Esophagus muscularis mucosa (tissue), 4 donors: Measurements from ENCODE around the gene TGFBR3. TPM values are rescaled to one million over a fixed set of nuclear protein-coding genes. Genes with fewer than 3 reads are reported as not detected.

Experiments used
- DNase-seq: peaks from one replicate; pipeline ENCODE4 v3.0.0-alpha.2; 2017; ENCODE audit errors: extremely low spot score
- H3K27ac ChIP-seq, 4 donors: fragments of 200-600 bp; sonication (generic); replicated peaks in 1 of 4; 1 replicate in 3 of 4; 2 replicates in 1 of 4; pipeline ENCODE4 v1.5.1; 2016 to 2019; ENCODE audit warnings: mild to moderate bottlenecking in 1 of 4
- H3K27me3 ChIP-seq, 4 donors: fragments of 200-600 bp; sonication (generic); one replicate each; pipeline versions ENCODE4 v1.5.1 to v1.6.0; 2016 to 2019
- H3K36me3 ChIP-seq, 4 donors: fragments of 200-600 bp; sonication (generic); one replicate each; pipeline ENCODE4 v1.5.1; 2016 to 2019
- H3K4me1 ChIP-seq, 4 donors: fragments of 200-600 bp; sonication (generic); one replicate each; pipeline ENCODE4 v1.5.1; 2016 to 2019
- H3K4me3 ChIP-seq, 4 donors: fragments of 200-600 bp; sonication (generic); 1 replicate in 2 of 4; 2 replicates in 2 of 4; pipeline ENCODE4 v1.5.1; 2016 to 2019; ENCODE audit warnings: mild to moderate bottlenecking in 4 of 4, moderate library complexity in 1 of 4
- H3K9me3 ChIP-seq, 4 donors: fragments of 200-600 bp; sonication (generic); 1 replicate in 3 of 4; 2 replicates in 1 of 4; pipeline ENCODE4 v1.5.1; 2016 to 2019
- CTCF ChIP-seq, 3 experiments: fragments of 200-600 bp in 2 of 3; fragments of 450-650 bp in 1 of 3; sonication (generic) in 2 of 3; IDR thresholded peaks; one replicate each; pipeline ENCODE4 v1.5.1; 2017 to 2019; ENCODE audit warnings: antibody characterized with exemption in 3 of 3, mild to moderate bottlenecking in 2 of 3, moderate library complexity in 1 of 3
- EP300 ChIP-seq: sonication (generic); formaldehyde crosslinking; IDR thresholded peaks from one replicate; pipeline ENCODE4 v1.6.1; 2017; ENCODE audit warnings: antibody characterized with exemption
- POLR2A ChIP-seq: fragments of 450-650 bp; IDR thresholded peaks from one replicate; pipeline ENCODE4 v1.6.1; 2017; ENCODE audit warnings: antibody characterized with exemption, moderate library complexity, mild to moderate bottlenecking, low read depth
- POLR2AphosphoS5 ChIP-seq, 2 donors: sonication (generic); formaldehyde crosslinking; IDR thresholded peaks; one replicate each; pipeline ENCODE4 v1.6.1; 2017; ENCODE audit warnings: antibody characterized with exemption in 2 of 2
- WGBS: methylation state at CpG from one replicate; pipeline ENCODE4 v1.1.5; 2018; 5-methylcytosine and 5-hydroxymethylcytosine counted together
- intact Hi-C: fragments of 100-400 bp; cut with DNase I; formaldehyde crosslinking; loops from one replicate; pipeline ENCODE4 v1.15.1; 2023
- total RNA-seq, 4 donors: library from RNA; depleted of rRNA; stranded (reverse); fragments of >200 nt; gene quantifications; one replicate each; pipeline versions ENCODE4 v1.1.0 to v1.2.1, GENCODE V29; 2016

Gene TGFBR3
- total RNA-seq, 4 donors from 2014 or later: 176 to 262 (median 188) TPM

- 77% methylated on average over 5 of the region's 5 CpGs for WGBS
- Histone ChIP-seq H3K4me1 (peaks cover 50 to 93% (median 89%) of the 10 kb centered on the region in 4 donors), H3K27ac (peak overlapping the region; percentile 62 to 81 (median 68)), H3K36me3 (peaks cover 0 to 15% (median 8%) of the 10 kb centered on the region in 4 donors), H3K27me3 (no peaks in the 10 kb centered on the region), H3K9me3 (no peaks in the 10 kb centered on the region), H3K4me3 (no peak overlapping the region)
- intact Hi-C loops: no loop called here
- TF ChIP-seq POLR2A (no peak), CTCF (IDR thresholded peaks at IDR 0.05) (peak in 1 of 3 experiments; percentile 8)
- DNase-seq: no peak
These were observed 86.8 kb downstream of the TGFBR3 start for GRCh38 chr1:91799159-91799558.

GRCh38 chr1:91798740-91799139 is 87.2 kb downstream of the TGFBR3 start:
- DNase-seq: no peak
- Histone ChIP-seq H3K9me3 (no peaks in the 10 kb centered on the region), H3K4me3 (no peak overlapping the region), H3K36me3 (peaks cover 0 to 15% (median 8%) of the 10 kb centered on the region in 4 donors), H3K4me1 (peaks cover 46 to 93% (median 88%) of the 10 kb centered on the region in 4 donors), H3K27me3 (no peaks in the 10 kb centered on the region), H3K27ac (peak overlapping the region; percentile 62 to 81 (median 68))
- WGBS: 40% methylated on average over 2 of the region's 2 CpGs
- intact Hi-C loops: no loop called here
- TF ChIP-seq CTCF (IDR thresholded peaks at IDR 0.05) (no peak), EP300 (no peak), POLR2AphosphoS5 (IDR thresholded peaks at IDR 0.05) (no peak), POLR2A (no peak)

DNA sequence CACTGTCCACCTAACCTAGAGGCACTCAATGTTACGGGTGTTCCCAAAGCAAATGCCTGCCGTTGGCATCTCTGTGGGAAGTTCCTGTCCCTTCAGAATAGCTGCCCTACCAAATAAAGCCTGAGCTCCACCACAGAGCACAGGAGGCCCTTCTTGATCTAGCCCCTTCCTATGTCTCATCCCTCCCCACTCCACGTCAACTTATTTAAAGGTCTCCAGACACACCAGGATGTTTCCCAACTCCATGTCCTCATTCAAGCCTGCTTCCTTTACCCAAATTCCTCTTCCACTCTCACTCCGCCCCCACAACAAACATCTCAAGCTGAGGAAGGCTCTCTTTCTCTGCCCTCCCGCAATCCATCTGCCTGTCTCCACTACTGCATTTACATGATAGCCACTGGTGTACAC is 87.7 kb downstream of the TGFBR3 start:
- H3K4me3 ChIP-seq: no peak overlapping the region
- H3K4me1 ChIP-seq: peaks cover 46 to 93% (median 88%) of the 10 kb centered on the region in 4 donors
- TF ChIP-seq EP300 (no peak), POLR2AphosphoS5 (IDR thresholded peaks at IDR 0.05) (peak in 1 of 2 donors; percentile 16), POLR2A (no peak)
- no peaks in the 10 kb centered on the region for H3K9me3 ChIP-seq
- H3K27me3 ChIP-seq: no peaks in the 10 kb centered on the region
- WGBS: 81% methylated on average over 5 of the region's 5 CpGs
- intact Hi-C loops: no loop called here
- H3K27ac ChIP-seq: peak overlapping the region; percentile 62 to 81 (median 68)
- H3K36me3 ChIP-seq: peaks cover 0 to 15% (median 8%) of the 10 kb centered on the region in 4 donors
- no peak for DNase-seq

DNA sequence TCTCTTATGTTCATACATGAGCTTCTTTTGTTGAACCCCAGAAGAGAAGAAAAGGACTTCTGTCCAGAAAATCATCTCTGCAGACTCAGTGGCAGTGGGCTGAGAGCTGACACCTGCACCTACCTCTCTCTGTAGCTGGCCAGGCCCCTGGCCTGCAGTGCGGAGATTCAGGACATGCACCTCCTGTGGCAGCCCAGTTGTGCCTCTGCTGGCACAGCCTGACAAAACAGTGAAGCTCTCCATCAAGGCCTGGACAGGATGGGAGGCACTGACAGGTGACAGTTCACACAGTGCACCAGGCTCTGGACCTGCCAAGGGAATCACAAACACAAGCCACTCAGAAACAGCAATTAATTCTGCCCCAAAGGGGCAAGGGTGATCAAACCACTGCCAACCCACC is 88.8 kb downstream of the TGFBR3 start:
- WGBS: no CpG with 5 or more reads among the region's 1 CpG

GRCh38 chr1:91796390-91796654 is 89.6 kb downstream of the TGFBR3 start:
- TF ChIP-seq EP300: no peak
- Histone ChIP-seq H3K9me3 (no peaks in the 10 kb centered on the region), H3K4me3 (no peak overlapping the region), H3K36me3 (peaks cover 0 to 15% (median 8%) of the 10 kb centered on the region in 4 donors), H3K27me3 (no peaks in the 10 kb centered on the region), H3K4me1 (peaks cover 57 to 93% (median 89%) of the 10 kb centered on the region in 4 donors), H3K27ac (peak overlapping the region; percentile 62 to 81 (median 68))
- intact Hi-C loops: no loop called here
- WGBS: 94% methylated on average over 4 of the region's 4 CpGs
- no peak for DNase-seq

More for the DNA sequence above, 88.8 kb downstream of the TGFBR3 start:
- H3K4me3 ChIP-seq: no peak overlapping the region
- DNase-seq: no peak
- peaks cover 0 to 15% (median 8%) of the 10 kb centered on the region in 4 donors for H3K36me3 ChIP-seq
- H3K9me3 ChIP-seq: no peaks in the 10 kb centered on the region
- TF ChIP-seq EP300: no peak
- peak in 1 of 2 donors; percentile 8 for TF ChIP-seq POLR2AphosphoS5 (IDR thresholded peaks at IDR 0.05)
- no peak for TF ChIP-seq CTCF (IDR thresholded peaks at IDR 0.05)
- TF ChIP-seq POLR2A: no peak
- no peaks in the 10 kb centered on the region for H3K27me3 ChIP-seq
- H3K27ac ChIP-seq: peak overlapping the region; percentile 62 to 81 (median 68)
- peaks cover 53 to 93% (median 89%) of the 10 kb centered on the region in 4 donors for H3K4me1 ChIP-seq
- intact Hi-C loops: no loop called here
